SIG-M5 (cell line): ENCODE results near the gene CHEK2.
"Not testable (repeated sequence)": the region's sequence is repeated elsewhere in the genome, so short reads cannot be mapped to it uniquely, and the experiment has no call there.

Source experiments
- DNase-seq: peaks from one replicate; lab custom pipeline; 2025; lab: John Stamatoyannopoulos, UW

The CHEK2 gene

GRCh38 chr22:28689796-28690195 is 51.8 kb downstream of the CHEK2 start:
- DNase-seq: not testable (repeated sequence)

DNA sequence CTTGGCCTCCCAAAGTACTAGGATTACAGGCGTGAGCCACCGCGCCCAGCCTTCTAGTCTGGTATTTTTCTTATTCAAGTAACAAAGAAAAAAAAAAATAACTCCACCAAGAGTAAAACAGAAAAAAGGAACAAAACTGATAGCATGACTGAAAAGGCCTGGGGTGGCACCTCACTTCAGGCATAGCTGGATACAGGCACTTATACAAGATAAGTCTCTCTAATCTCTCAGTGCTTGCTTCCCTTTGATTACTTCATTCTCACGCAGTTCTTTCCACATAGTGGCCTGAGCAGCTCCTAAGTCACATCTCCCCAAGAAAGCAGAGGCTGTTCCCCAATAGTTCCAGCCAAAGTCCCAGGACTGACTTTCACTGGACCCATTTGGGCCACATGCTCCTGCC is 58.7 kb downstream of the CHEK2 start:
- not testable (repeated sequence) for DNase-seq

GRCh38 chr22:28680813-28681490 is 60.7 kb downstream of the CHEK2 start:
- DNase-seq: not testable (repeated sequence)

- not testable (repeated sequence) for DNase-seq
Measured at GRCh38 chr22:28679611-28680287, 61.9 kb downstream of the CHEK2 start, which contains the start of gene TTC28. Gene TTC28 (minus strand): TSS chr22:28679840. CDS start chr22:28679723, 117 bp downstream.

DNA sequence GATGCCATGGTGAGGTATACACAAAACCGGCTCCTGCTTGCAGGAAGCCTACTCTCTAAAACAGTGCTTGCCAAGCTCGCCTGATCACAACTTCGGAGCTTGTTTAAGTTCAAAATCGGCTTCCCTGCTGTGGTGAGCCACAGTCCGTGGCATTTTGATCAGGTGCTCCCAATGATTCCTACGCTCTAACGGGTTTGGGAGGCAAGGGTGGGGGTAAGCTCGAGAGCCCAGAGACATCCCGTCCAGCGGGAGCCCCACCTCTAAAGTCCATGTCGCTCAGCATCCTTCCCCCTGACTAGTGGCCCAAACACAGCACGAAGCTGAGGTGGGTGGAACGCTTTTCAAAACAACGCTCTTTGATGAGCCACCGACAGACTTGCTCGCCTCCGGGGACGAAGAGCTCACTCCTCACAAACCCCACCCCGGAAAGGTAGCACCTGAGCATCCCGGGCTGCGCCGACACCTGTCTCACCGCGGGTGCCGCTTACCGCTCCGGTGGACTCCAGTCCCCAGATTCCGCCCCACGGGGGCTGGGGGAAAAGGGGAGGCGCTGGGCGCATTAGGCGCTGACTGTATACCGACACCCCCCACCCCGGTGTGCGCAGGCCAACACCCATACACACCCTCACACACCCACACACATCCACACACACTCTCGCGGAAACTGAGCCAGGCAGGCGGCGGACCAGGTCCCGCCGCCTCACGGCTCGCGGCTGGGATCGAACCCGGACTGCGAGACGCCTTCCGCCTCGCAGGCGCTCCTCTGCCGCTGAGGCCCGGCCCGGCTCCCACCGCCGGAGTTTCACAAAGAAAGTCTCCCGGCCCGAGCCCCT is 62.6 kb downstream of the CHEK2 start:
- not testable (repeated sequence) for DNase-seq

- not testable (repeated sequence) for DNase-seq
Measured at GRCh38 chr22:28678170-28678569, 63.5 kb downstream of the CHEK2 start.

GRCh38 chr22:28674121-28674563 is 67.5 kb downstream of the CHEK2 start:
- peak; percentile 59 for DNase-seq

GRCh38 chr22:28670756-28671155 is 70.9 kb downstream of the CHEK2 start:
- no peak for DNase-seq

DNA sequence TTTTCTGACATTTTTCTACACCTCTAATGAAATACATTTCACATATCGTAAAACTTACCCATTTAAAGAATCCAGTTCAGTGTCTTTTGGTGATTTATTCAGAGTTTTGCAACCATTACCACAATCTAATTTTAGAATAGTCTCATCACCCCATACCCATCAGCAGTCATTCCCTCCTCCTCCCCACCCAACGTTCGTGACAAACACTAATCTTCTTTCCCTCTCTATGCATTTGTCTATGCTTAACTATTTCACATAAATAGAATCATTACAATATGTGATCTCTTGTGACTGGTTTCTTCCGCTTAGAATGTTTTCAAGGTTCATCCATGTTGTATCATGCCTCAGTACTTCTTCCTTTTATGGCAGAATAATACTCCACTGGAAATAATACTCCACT is 71.5 kb downstream of the CHEK2 start:
- DNase-seq: peak; percentile 2

DNA sequence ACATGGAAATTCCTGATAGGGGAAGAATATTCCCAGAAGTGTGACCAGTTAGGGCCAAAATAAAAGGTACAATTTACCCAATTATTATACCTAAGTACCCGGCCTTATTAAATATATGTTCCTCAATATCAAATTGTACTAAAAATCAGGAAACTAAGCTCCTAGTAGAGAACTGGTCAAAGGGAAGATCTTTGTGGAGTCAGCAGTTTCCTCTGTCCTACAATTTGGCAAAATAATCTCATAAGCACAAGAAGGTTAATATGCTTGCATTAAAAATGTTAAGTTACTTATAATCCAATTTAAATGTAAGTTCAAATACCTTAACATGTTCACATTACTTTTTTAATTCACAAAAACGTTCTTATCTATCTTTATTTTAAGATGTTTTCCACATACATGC is 72.2 kb downstream of the CHEK2 start:
- DNase-seq: no peak

DNA sequence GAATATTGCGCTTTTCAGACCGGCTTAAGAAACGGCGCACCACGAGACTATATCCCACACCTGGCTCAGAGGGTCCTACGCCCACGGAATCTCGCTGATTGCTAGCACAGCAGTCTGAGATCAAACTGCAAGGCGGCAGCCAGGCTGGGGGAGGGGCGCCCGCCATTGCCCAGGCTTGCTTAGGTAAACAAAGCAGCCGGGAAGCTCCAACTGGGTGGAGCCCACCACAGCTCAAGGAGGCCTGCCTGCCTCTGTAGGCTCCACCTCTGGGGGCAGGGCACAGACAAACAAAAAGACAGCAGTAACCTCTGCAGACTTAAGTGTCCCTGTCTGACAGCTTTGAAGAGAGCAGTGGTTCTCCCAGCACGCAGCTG is 78.1 kb downstream of the CHEK2 start:
- DNase-seq: not testable (repeated sequence)

DNA sequence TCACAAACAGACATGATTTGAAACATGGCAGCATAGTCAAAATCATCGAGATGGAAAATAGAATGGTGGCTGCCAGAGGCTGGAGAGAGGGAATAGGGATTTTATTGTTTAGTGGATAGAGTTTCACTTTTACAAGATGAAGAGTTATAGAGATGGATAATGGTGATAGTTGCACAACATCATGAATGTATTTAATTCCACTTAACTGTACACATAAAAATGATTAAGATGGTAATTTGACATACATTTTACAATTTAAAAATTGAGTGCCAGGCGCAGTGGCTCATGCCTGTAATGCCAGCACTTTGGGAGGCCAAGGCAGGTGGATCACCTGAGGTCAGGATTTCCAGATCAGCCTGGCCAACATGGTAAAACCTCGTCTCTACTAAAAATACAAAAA is 83.2 kb downstream of the CHEK2 start:
- no peak for DNase-seq

- no peak for DNase-seq
Measured at GRCh38 chr22:28656181-28656580, 85.4 kb downstream of the CHEK2 start.

GRCh38 chr22:28650463-28650862 is 91.2 kb downstream of the CHEK2 start:
- no peak for DNase-seq

DNA sequence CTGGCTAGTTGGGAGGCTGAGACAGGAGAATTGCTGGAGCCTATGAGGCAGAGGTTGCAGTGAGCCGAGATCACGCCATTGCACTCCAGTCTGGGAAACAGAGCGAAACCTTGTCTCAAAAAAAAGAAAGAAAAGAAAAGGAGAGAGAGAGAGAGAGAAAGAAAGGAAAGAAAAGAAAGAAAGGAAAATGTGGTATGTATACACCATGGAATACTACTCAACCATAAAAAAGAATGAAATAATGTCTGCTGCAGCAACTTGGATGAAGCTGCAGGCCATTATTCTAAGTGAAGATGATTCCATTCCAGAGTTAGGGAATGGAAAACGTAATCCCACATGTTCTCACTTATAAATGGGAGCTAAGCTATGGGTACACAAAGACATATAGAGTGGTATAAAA is 92.8 kb downstream of the CHEK2 start:
- no peak for DNase-seq

DNA sequence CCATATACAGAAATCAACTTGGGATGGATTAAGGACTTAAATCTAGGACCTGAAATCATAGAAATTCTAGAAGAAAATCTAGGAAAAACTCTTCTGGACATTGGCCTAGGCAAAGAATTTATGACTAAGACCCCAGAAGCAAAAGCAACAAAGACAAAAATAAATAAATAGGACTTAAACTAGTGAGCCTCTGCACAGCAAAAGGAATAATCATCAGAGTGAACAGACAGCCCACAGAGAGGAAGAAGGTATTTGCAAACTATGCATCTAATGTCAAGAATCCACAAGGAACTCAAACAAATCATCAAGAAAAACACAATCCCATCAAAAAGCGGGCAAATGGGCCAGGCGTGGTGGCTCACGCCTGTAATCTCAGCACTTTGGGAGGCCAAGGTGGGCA is 94.4 kb downstream of the CHEK2 start:
- DNase-seq: no peak

DNA sequence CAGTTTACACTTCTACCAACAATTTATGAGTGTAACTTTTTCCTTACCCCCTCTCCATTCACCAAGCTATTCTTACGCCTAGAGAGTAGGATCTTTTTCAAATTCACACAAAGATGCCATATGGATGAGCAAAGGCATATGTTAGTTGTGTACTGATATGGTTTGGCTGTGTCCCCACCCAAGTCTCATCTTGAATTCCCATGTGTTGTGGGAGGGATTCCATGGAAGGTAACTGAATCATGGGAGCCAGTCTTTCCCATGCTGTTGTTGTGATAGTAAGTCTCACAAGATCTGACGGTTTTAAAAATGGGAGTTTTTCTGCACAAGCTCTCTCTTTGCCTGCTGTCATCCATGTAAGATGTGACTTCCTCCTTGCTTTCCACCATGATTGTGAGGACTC is 102.3 kb downstream of the CHEK2 start:
- DNase-seq: no peak
